ENCODE data around the gene PLXDC1.
"Not testable (repeated sequence)": the region's sequence is repeated elsewhere in the genome, so short reads cannot be mapped to it uniquely, and the experiment has no call there.

The PLXDC1 gene

GRCh38 chr17:39155654-39156053, 4.2 kb upstream of the PLXDC1 start:
- DNase-seq (ENCODE audit: low read depth in 2 of 2): no peak

DNA sequence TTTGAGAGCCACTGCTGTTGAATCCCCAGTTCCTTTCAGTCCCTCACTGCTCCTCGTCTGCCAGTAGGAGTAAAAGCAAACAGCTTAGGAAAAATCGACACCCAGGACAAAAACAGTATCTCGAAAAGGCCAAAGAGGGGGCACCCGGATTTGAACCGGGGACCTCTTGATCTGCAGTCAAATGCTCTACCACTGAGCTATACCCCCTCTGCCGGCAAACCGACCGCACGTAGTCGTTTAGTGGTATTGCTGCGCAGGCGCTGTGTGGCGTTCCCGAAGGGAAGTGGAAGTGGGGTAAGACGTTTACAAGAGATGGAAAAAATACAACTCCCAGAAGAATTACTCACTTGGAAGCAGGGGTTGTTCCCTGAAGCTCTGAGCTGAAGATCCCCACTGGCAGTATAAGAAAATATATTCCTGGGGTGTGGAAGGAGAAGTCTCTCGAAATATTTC, 2.2 kb upstream of the PLXDC1 start:
- peak; percentile 94 to 95 for DNase-seq (ENCODE audit: low read depth in 2 of 2)

GRCh38 chr17:39151943-39152818, 744 bp upstream of the PLXDC1 start:
- DNase-seq (ENCODE audit: low read depth in 2 of 2): no peak

DNA sequence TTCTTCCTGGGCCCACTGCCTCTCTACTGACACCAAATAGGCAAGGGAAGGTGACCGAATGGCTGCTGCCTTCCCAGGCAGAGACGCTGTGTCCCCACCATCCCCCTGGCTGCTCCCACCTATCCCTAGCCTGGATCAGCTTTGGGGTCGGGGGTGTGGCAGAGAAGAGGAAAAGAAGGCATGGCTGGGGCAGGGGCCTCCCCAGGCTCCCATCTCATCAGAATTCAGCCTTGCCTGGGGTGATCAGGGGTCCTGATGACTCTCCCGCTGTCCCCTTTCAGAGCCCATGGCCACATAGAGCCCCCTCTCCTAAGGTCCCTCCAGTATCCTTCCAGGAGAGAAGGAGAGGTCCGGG, 665 bp downstream of the PLXDC1 start:
- no peak for DNase-seq (ENCODE audit: low read depth in 2 of 2)

DNA sequence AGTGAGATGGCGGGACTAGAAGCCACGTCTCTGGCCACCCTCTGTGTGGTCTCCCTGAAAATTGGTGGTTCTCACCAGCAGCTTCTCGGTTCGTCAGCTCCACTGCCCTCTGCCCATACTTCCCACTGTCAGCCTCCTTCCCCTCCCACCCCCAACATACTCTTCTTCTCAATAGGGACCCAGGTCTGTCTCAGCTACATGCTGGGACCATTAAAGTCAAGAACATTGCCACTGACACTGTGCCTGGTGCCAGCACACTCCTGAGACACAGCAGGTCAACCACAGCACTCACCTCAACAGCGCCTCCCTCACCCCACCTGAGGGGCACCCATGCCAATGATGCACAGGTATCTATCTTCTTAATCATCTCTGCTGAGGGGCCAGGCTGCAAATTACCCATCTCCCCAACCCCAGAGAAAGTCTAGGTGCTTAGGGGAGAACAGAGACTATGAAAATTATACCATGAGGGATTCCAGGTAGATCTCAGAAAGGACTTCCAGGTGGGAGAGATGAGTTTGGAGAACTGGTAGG, 1.3 kb downstream of the PLXDC1 start:
- no peak for DNase-seq (ENCODE audit: low read depth in 2 of 2)

- no peak for DNase-seq (ENCODE audit: low read depth in 2 of 2)
These were observed 3.9 kb downstream of the PLXDC1 start for GRCh38 chr17:39147221-39148185.

GRCh38 chr17:39146273-39146672, 5.2 kb downstream of the PLXDC1 start:
- DNase-seq (ENCODE audit: low read depth in 2 of 2): no peak

DNA sequence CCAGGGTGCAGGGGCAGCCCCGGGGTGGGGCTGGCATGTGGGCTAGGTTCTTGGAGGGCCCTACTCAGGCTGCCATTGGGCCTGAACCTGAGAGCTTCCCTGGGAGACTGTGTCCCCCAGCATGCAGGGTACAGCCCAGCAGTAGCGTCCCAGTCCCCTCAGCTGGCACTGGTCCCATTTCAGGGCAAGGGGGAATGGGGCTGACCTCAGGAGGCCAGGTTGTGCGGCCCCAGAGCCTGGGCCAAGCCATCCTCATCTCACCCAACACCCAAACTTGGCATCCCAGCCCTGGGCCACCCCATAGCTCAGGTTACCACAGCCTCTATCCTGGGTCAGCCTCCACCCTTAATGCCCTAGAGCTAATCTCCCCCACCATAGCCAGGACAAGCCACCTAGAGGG, 6.3 kb downstream of the PLXDC1 start:
- no peak for DNase-seq (ENCODE audit: low read depth in 2 of 2)

DNA sequence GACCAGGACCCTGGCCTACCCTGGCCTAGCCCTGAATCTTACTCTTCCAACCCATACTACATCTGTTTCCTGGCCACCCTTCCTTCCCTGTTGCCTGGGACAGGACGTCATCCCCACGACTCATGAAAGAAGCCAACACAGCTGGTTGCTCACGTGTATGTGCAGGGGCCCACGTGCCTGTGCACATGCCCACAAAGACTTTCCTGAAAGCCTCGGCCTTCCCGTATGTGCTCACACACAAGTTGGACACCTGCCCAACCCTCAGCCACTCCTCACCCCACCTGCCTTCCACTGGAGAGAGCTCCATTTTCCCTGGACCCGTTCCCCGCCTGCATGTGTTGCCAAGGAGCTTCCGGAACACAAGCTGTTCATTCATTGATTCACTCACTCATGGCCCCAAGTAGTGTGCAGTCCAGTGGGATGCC, 7.0 kb downstream of the PLXDC1 start:
- DNase-seq (ENCODE audit: low read depth in 2 of 2): no peak

- DNase-seq (ENCODE audit: low read depth in 2 of 2): no peak
These were observed 7.8 kb downstream of the PLXDC1 start for GRCh38 chr17:39143552-39144093.

- DNase-seq (ENCODE audit: low read depth in 2 of 2): no peak
These were observed 9.3 kb downstream of the PLXDC1 start for GRCh38 chr17:39141915-39142664.

DNA sequence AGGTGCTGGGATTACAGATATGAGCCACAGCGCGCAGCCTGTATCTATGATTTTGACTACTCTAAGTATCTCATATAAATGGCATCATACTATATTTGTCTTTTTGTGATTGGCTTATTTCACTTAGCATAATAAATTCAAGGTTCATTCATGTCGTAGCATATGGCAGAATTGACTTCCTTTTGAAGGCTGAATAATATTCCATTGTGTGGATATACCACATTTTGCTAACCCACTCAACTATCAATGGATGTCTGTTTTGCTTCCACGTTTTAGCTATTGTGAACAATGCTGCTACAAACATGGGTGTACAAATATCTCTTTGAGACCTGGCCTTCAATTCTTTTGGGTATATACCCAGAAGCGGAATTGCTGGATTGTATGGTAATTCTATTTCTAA, 10.1 kb downstream of the PLXDC1 start:
- no peak for DNase-seq (ENCODE audit: low read depth in 2 of 2)

- DNase-seq (ENCODE audit: low read depth in 2 of 2): no peak
These were observed 11.9 kb downstream of the PLXDC1 start for GRCh38 chr17:39139561-39139960.

DNA sequence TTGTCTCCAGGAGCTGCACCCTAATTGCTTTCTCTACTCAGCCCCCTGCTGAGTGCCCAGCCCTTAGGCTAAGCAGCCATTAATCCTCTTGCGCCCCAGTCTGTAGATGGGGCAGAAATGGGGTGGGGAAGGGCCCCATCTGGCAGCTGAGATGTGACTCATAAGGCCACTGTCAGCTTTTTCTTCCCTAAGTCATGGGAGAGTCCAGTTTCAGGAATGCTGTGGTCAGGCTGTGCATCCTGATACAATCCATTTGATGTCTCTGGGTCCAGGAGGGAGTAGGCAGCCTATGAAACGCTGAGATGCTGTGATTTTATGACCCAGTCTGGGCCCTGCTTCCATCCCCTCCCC, 12.3 kb downstream of the PLXDC1 start:
- no peak for DNase-seq (ENCODE audit: low read depth in 2 of 2)

- DNase-seq (ENCODE audit: low read depth in 2 of 2): no peak
These were observed 12.8 kb downstream of the PLXDC1 start for GRCh38 chr17:39138431-39139160.

GRCh38 chr17:39134878-39135277, 16.6 kb downstream of the PLXDC1 start:
- DNase-seq (ENCODE audit: low read depth in 2 of 2): no peak

GRCh38 chr17:39132192-39132610, 19.2 kb downstream of the PLXDC1 start:
- no peak for DNase-seq (ENCODE audit: low read depth in 2 of 2)

DNA sequence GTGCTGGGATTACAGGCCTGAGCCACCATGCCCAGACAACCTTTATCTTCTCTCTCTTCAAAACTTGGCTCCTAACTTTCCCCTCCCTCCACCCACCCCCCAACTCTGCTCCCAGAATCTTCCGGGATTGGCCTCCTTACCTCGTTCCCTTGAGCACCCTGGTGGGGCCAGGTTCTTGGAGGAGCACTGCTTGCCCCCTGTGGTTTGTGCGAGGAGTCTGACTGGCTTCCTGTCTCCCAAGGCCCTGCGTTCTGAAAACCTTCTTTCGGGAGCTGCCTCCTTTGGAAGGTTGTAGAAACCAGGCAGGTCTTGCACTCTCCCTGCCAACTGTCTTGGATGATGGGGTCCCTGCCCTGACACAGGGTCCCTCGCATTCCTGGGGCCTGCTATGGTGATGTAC, 19.8 kb downstream of the PLXDC1 start:
- DNase-seq (ENCODE audit: low read depth in 2 of 2): no peak

- DNase-seq (ENCODE audit: low read depth in 2 of 2): no peak
These were observed 21.2 kb downstream of the PLXDC1 start for GRCh38 chr17:39130205-39130604.

DNA sequence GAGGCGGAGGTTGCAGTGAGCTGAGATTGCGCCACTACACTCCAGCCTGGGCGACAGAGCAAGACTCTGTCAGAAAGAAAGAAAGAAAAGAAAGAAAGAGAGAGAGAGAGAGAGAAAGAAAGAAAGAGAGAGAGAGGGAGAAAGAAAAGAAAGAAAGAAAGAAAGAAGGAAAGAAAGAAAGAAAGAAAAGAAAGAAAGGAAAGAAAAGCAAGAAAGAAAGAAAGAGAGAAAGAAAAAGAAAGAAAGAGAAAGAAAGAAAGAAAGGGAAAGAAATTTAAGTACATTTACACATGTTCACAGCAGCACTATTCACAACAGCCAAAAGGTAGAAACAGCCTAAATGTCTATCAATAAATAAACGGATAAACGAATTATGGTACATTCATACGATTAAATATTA, 21.9 kb downstream of the PLXDC1 start:
- DNase-seq (ENCODE audit: low read depth in 2 of 2): not testable (repeated sequence)

DNA sequence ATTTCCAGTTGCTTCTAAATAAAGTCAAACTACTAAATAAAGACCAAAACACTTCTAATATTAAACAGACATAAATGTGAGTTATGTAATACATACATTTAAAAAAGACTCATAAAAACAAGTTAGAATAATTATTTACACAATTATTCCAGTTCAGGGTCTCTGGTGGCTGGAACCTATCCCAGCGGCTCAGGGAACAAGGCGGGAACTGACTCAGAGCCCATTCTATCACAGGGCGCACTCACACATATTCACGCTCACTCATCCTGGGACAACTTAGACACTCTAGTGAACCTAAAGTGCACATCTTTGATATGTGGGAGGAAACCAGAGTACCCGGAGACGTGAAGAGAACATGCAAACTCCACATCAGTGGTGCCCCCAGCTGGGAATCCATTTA, 25.0 kb downstream of the PLXDC1 start:
- DNase-seq (ENCODE audit: low read depth in 2 of 2): no peak

Data from stimulated activated CD4-positive, alpha-beta T cell treated with anti-CD3 and anti-CD28 coated beads, Interleukin-12 subunit alpha, Interleukin-12 subunit beta, amount 100 ng/mL, for 24 hours (primary cell).